ENCODE results near the gene DLGAP4. TPM values are rescaled to one million over a fixed set of nuclear protein-coding genes. Genes with fewer than 3 reads are reported as not detected.

DLGAP4 gene
- total and polyA plus RNA-seq, 2 of the 8 experiments (the other 6 are each of a cell fraction or from before 2014, with no cell fraction given): 41.2 to 57.2 TPM

DNA sequence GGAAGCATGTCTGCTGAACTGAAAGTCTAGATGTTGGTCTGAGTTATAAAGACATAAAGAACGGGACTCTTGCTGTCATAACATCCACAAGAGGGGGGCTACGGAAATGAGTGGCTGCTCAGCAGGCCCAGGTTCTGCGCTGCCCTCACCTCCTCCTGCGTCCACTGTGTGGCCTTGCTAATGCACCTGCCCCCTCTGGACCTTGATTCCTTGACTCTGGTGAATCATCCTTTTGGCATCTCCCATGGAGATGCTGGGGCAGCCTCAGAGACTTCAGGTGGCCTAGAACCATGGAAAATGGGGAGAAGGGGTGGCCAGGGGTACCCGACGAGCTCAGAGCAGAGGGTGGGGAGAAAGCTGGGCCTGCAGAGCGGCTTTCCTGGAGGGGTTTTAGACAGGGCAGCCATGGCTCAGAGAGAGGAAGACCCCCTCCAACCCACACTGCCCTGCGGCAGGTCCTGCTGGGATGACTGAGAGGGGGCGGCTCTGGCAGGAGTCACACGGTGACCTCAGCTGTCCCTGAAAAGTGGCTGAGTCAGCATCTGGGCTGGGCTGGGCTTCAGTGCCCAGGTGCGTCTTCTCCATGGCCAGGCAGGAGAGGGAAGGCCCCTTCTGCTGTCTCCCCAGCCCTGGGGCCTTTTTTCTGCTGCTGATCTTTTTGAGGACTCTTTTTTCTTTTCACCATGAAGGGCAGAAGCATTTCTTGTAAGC lies 46.9 kb downstream of the DLGAP4 start:
- no peak overlapping the region for H4K5ac ChIP-seq (ENCODE audit: insufficient read length, low read depth, low read length)
- H3K14ac ChIP-seq (ENCODE audit: insufficient read length): no peak overlapping the region
- no peak overlapping the region; the same call in none of the 2 replicates for H3K18ac ChIP-seq (ENCODE audit: extremely low read depth, low read length)
- DNase-seq (ENCODE audit: low read depth in 1 of 2, low spot score in 2 of 2) (no peak), FAIRE-seq (no peak)
- TF ChIP-seq TAF1 (IDR thresholded peaks at IDR 0.05; ENCODE audit: low read depth, low read length) (no peak), HDAC6 (IDR thresholded peaks at IDR 0.05; ENCODE audit: low read depth, low read length) (no peak), SRF (IDR thresholded peaks at IDR 0.05; ENCODE audit: low read depth, low read length) (no peak), MAFK (IDR thresholded peaks at IDR 0.05; ENCODE audit: low read depth, low read length) (peak; percentile 91), BACH1 (IDR thresholded peaks at IDR 0.05; ENCODE audit: low read length) (peak; percentile 67), CHD2 (IDR thresholded peaks at IDR 0.05; ENCODE audit: low read length) (no peak), JUND (IDR thresholded peaks at IDR 0.05; ENCODE audit: low read length) (peak; percentile 19; the same call in 1 of the 2 replicates)
- no peak overlapping the region for H4K8ac ChIP-seq (ENCODE audit: extremely low read depth, insufficient read depth, low read length)
- peaks cover 0 to 7% (median 2%) of the 10 kb centered on the region in 4 experiments; a peak in 4 of 7 replicates for H3K4me1 ChIP-seq (replicated peaks in 1 of 4; ENCODE audit: control insufficient read depth in 3 of 4, insufficient read depth in 4 of 4, low read length in 3 of 4)
- H3K27ac ChIP-seq (ENCODE audit: low read depth, low read length): no peak overlapping the region
- H3K56ac ChIP-seq (replicated peaks; ENCODE audit: insufficient read length, low read depth, low read length): no peak overlapping the region
- no peak overlapping the region for H4K91ac ChIP-seq (replicated peaks; ENCODE audit: insufficient read length, low read length)
- no peak overlapping the region for H3K23ac ChIP-seq (ENCODE audit: insufficient read length)
- H2BK120ac ChIP-seq (replicated peaks; ENCODE audit: low read depth, low read length): no peak overlapping the region
- no peaks in the 10 kb centered on the region for H4K20me1 ChIP-seq (replicated peaks in 1 of 2; ENCODE audit: control insufficient read depth in 1 of 2, insufficient read depth in 2 of 2, low read length in 2 of 2)
- H2AK5ac ChIP-seq (ENCODE audit: low read depth, low read length): no peak overlapping the region
- H3K4me2 ChIP-seq (ENCODE audit: insufficient read depth in 1 of 2, low read depth in 2 of 2, low read length in 2 of 2): no peak overlapping the region
- H3K27me3 ChIP-seq (replicated peaks in 1 of 4; ENCODE audit: control insufficient read depth in 3 of 4, extremely low read depth in 1 of 4, insufficient read depth in 3 of 4, low read length in 3 of 4): no peaks in the 10 kb centered on the region
- H3K23me2 ChIP-seq (ENCODE audit: low read depth, low read length): no peaks in the 10 kb centered on the region
- no peak overlapping the region for H2BK5ac ChIP-seq (ENCODE audit: low read depth, low read length)
- no peaks in the 10 kb centered on the region for H3K9me3 ChIP-seq (ENCODE audit: insufficient read depth in 2 of 2, low read depth in 1 of 2, low read length in 1 of 2)
- POLR2A ChIA-PET (ENCODE audit: partially characterized antibody): interaction anchor here (1.0 kb wide), 1 partner anchor 47 kb away, joined by 3 read pairs; no protein-coding TSS in a partner anchor
- no peak overlapping the region for H3K9ac ChIP-seq (replicated peaks in 1 of 4; ENCODE audit: extremely low read depth in 1 of 4, low read depth in 3 of 4, low read length in 3 of 4)
- no peaks in the 10 kb centered on the region for H3K36me3 ChIP-seq (ENCODE audit: control insufficient read depth in 2 of 4, insufficient read depth in 4 of 4, low read length in 3 of 4)
- no peak overlapping the region for H2AFZ ChIP-seq (ENCODE audit: low read length)
- 81% methylated on average over 11 of the region's 11 CpGs; no CpG with 5 or more reads in 1 of the 2 experiments for WGBS, 2 experiments (ENCODE audit: extremely low coverage in 1 of 2, insufficient coverage in 1 of 2, insufficient read length in 1 of 2, insufficient replicate concordance in 2 of 2, low coverage in 1 of 2, low lambda C conversion rate in 2 of 2, missing lambda C conversion rate in 1 of 2)
- H3K4ac ChIP-seq (replicated peaks; ENCODE audit: insufficient read length, low read depth, low read length): no peak overlapping the region
- no peak overlapping the region for H3K4me3 ChIP-seq (ENCODE audit: extremely low read depth in 1 of 4, insufficient read depth in 2 of 4, low read depth in 3 of 4, low read length in 4 of 4)
- H2BK15ac ChIP-seq (ENCODE audit: low read length): no peak overlapping the region
- peaks cover 3% of the 10 kb centered on the region; the same call in 1 of the 2 replicates for H3K79me1 ChIP-seq (ENCODE audit: low read depth, low read length)
- peak overlapping the region; percentile 39; the same call in 1 of the 2 replicates for H2BK12ac ChIP-seq (ENCODE audit: low read depth, low read length)
- H2BK20ac ChIP-seq (ENCODE audit: low read length): no peak overlapping the region
- CTCF ChIA-PET (ENCODE audit: partially characterized antibody): interaction anchor here (0.8 to 2.4 kb wide), 7 partner anchors 10 to 83 kb away, joined by 3 to 6 read pairs (median 4); no protein-coding TSS in a partner anchor
- H3K79me2 ChIP-seq (ENCODE audit: control insufficient read depth in 1 of 2, insufficient read depth in 2 of 2, low read length in 2 of 2): no peaks in the 10 kb centered on the region

Data from H1 (cell line).